GM12873 (cell line): ENCODE results near the gene SERGEF.

Experiments
- TF ChIP-seq, protein P1 (sequence below): IDR thresholded peaks from 2 replicates; pipeline ENCODE4 v1.5.1; 2012; ENCODE audit warnings: low read depth, mild to moderate bottlenecking, moderate library complexity, low read length, control low read depth; ENCODE audit not compliant: insufficient read depth; ENCODE audit errors: missing control alignments

The SERGEF gene

GRCh38 chr11:17751558-17751957, 261.3 kb downstream of the SERGEF start:
- TF ChIP-seq, protein P1, sequence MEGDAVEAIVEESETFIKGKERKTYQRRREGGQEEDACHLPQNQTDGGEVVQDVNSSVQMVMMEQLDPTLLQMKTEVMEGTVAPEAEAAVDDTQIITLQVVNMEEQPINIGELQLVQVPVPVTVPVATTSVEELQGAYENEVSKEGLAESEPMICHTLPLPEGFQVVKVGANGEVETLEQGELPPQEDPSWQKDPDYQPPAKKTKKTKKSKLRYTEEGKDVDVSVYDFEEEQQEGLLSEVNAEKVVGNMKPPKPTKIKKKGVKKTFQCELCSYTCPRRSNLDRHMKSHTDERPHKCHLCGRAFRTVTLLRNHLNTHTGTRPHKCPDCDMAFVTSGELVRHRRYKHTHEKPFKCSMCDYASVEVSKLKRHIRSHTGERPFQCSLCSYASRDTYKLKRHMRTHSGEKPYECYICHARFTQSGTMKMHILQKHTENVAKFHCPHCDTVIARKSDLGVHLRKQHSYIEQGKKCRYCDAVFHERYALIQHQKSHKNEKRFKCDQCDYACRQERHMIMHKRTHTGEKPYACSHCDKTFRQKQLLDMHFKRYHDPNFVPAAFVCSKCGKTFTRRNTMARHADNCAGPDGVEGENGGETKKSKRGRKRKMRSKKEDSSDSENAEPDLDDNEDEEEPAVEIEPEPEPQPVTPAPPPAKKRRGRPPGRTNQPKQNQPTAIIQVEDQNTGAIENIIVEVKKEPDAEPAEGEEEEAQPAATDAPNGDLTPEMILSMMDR: no peak

- TF ChIP-seq, protein P1: no peak
These were observed 262.1 kb downstream of the SERGEF start for GRCh38 chr11:17750801-17751165.

GRCh38 chr11:17750013-17750800, 262.6 kb downstream of the SERGEF start:
- TF ChIP-seq, protein P1: no peak

- TF ChIP-seq, protein P1: no peak
These were observed 263.8 kb downstream of the SERGEF start for GRCh38 chr11:17748761-17749721.

DNA sequence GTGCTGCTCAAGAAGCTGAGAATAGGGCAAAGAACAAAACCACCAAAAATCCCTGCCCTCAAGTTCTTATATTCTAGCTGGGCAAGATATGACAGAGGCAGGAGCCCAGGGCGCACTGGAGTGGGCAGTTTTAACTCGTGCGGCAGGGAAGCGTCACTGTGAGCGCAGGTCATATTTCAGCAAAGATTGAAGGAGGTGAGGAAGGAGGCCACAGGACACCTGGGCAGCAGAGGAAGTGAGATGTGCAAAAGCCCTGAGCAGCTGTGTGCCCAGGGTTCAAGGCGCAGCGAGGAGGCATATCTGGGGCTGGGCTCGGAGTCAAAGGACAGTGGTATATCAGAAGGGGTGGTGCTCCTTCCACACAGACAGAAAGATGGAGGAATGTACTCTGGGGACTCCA, 264.8 kb downstream of the SERGEF start:
- TF ChIP-seq, protein P1: no peak

DNA sequence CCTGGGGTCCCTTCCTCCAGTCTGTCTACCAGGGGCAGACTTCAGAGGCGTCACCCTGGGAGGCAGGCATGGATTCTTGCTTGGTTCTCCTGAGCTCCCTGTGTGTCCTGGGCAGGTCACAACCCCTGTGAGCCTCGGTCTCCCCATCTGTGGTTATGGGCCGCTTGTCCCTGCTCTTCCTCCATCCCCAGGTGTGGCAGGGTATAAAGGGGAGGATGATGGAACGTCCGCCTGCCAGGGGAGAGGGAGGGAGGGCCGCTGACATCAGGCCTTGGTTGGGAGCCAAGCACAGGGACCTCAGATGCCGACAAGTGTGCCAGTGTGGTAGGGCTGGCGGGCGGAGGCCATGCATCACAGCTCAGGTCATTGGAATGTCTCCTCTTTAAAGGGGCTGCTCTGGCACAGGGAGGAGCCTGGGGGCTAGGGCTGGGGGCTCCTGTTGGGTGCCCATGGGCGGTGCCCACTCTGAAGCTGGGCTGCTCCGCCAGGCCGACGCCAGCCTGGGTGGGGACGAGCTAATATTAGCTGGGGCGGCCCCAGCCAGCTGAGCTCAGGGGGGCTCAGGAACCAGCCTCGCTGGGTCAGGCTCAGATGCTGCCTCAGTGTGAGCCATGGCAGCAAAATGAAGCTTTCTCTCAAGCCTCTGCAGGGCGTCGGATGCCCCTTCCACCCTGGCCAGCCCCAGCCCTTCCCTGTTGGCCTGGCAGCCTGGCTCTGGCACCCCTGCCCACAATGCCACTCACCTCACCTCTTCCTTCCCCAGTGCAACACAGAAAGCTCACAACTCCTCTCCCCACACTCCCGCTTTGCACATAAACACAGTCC, 265.5 kb downstream of the SERGEF start:
- TF ChIP-seq, protein P1: no peak

GRCh38 chr11:17746096-17746495, 266.8 kb downstream of the SERGEF start:
- TF ChIP-seq, protein P1: no peak
